AG04449 (cell line): Measurements from ENCODE around the gene COX20.

Experiments
- CTCF ChIA-PET: fragments of 350-600 bp; formaldehyde crosslinking; extraction: SDS; loops from one replicate; lab custom pipeline; 2021; ENCODE audit warnings: antibody characterized with exemption; lab: Yijun Ruan, JAX
- POLR2A ChIA-PET: fragments of 400-600, 350-600 bp; formaldehyde crosslinking; extraction: SDS; loops from one replicate; lab custom pipeline; 2020; ENCODE audit warnings: antibody characterized with exemption, inconsistent platforms; lab: Yijun Ruan, JAX
- DNase-seq: peaks from one replicate; pipeline ENCODE4 v3.0.0-alpha.2; 2010; ENCODE audit warnings: low read depth, low spot score
- H3K4me3 ChIP-seq: 2 replicates; pipeline ENCODE4 v1.5.1; 2011; ENCODE audit warnings: low read depth, mild to moderate bottlenecking, control low read depth, low read length
- CTCF ChIP-seq: IDR thresholded peaks from one replicate; pipeline ENCODE4 v1.5.1; 2011; ENCODE audit warnings: mild to moderate bottlenecking, moderate library complexity, low read length, control low read depth, inconsistent platforms; ENCODE audit not compliant: insufficient read depth; ENCODE audit errors: missing control alignments

Gene COX20

GRCh38 chr1:244844155-244845121, 9.0 kb downstream of the COX20 start:
- no peak for TF ChIP-seq CTCF
- H3K4me3 ChIP-seq: no peak overlapping the region
- ChIA-PET CTCF (interaction anchor here (0.8 to 2.7 kb wide), 2 partner anchors 178 to 198 kb away, joined by 3 to 18 read pairs; no protein-coding TSS in a partner anchor), POLR2A (interaction anchor here (1.8 kb wide), 1 partner anchor 9 kb away, joined by 6 read pairs; the partner anchor contains the start of gene COX20)
- no peak for DNase-seq

GRCh38 chr1:244846653-244847052, 11.2 kb downstream of the COX20 start:
- TF ChIP-seq CTCF: no peak
- POLR2A ChIA-PET: interaction anchor here (1.1 kb wide), 1 partner anchor 15 kb away, joined by 3 read pairs; no protein-coding TSS in a partner anchor
- CTCF ChIA-PET: interaction anchor here (1.0 to 3.1 kb wide), 5 partner anchors 9 to 242 kb away, joined by 3 to 7 read pairs (median 4); no protein-coding TSS in a partner anchor

GRCh38 chr1:244849189-244849866, 13.9 kb downstream of the COX20 start:
- no peak for TF ChIP-seq CTCF
- no peak for DNase-seq
- H3K4me3 ChIP-seq: no peak overlapping the region
- ChIA-PET POLR2A (no interaction called here), CTCF (interaction anchor here (1.0 to 3.1 kb wide), 2 partner anchors 10 to 193 kb away, joined by 3 to 24 read pairs; no protein-coding TSS in a partner anchor)

More at GRCh38 chr1:244846653-244847052, 11.2 kb downstream of the COX20 start:
- no peak overlapping the region for H3K4me3 ChIP-seq
- no peak for DNase-seq

- no peak for TF ChIP-seq CTCF
- CTCF ChIA-PET: interaction anchor here (0.6 to 3.4 kb wide), 4 partner anchors 11 to 192 kb away, joined by 3 to 24 read pairs (median 6); no protein-coding TSS in a partner anchor
- DNase-seq: no peak
- H3K4me3 ChIP-seq: no peak overlapping the region
- POLR2A ChIA-PET: interaction anchor here (0.7 kb wide), 1 partner anchor 13 kb away, joined by 3 read pairs; no protein-coding TSS in a partner anchor
Observed at GRCh38 chr1:244850099-244850852, 14.8 kb downstream of the COX20 start.

GRCh38 chr1:244850896-244851295, 15.4 kb downstream of the COX20 start:
- ChIA-PET POLR2A (interaction anchor here (1.6 kb wide), 1 partner anchor 16 kb away, joined by 6 read pairs; the partner anchor contains the start of gene COX20), CTCF (interaction anchor here (0.6 to 3.4 kb wide), 3 partner anchors 11 to 192 kb away, joined by 3 to 24 read pairs (median 10); no protein-coding TSS in a partner anchor)
- DNase-seq: no peak
- TF ChIP-seq CTCF: no peak
- H3K4me3 ChIP-seq: no peak overlapping the region
